Measurements from ENCODE around the gene FXYD5. TPM values are rescaled to one million over a fixed set of nuclear protein-coding genes. Genes with fewer than 3 reads are reported as not detected.

FXYD5 gene
- total and polyA plus RNA-seq, 2 donors (not counting 3 experiments of a cell fraction or from before 2014, with no cell fraction given): 223 to 290 TPM

GRCh38 chr19:35214766-35215422 lies 60.4 kb downstream of the FXYD5 start:
- FAIRE-seq: no peak
- no peak for DNase-seq (ENCODE audit: low read depth, low spot score)
- peaks cover 2 to 4% of the 10 kb centered on the region in 2 experiments for H3K27me3 ChIP-seq (ENCODE audit: control insufficient read depth in 2 of 2, insufficient read depth in 2 of 2, low read length in 2 of 2)
- no peak overlapping the region for H3K27ac ChIP-seq (ENCODE audit: insufficient read depth, low read depth, low read length)
- H3K9ac ChIP-seq (replicated peaks; ENCODE audit: extremely low read depth, insufficient read depth, low read length): no peak overlapping the region
- no peak overlapping the region for H3K4me2 ChIP-seq (ENCODE audit: insufficient read depth, low read length)
- H4K20me1 ChIP-seq (replicated peaks; ENCODE audit: control insufficient read depth, extremely low read depth, insufficient read depth, low read length): no peaks in the 10 kb centered on the region
- intact Hi-C loops (cut with micrococcal nuclease): loop anchor here (1.0 to 5.0 kb wide), 2 partner anchors 52 to 148 kb away; partner anchors contain the start of gene USF2
- CTCF ChIA-PET: interaction anchor here (1.5 kb wide), 1 partner anchor 148 kb away, joined by 3 read pairs; no protein-coding TSS in a partner anchor
- no peak overlapping the region for H2AFZ ChIP-seq (ENCODE audit: low read depth, low read length)
- H3K4me3 ChIP-seq (replicated peaks in 1 of 3; ENCODE audit: insufficient read depth in 1 of 3, low read depth in 1 of 3, low read length in 3 of 3): no peak overlapping the region
- no TSS peak for BruUV-seq (replicated peaks)
- H3K4me1 ChIP-seq (ENCODE audit: control insufficient read depth, extremely low read depth, insufficient read depth, low read length): peaks cover 16% of the 10 kb centered on the region
- H3K9me3 ChIP-seq (replicated peaks; ENCODE audit: control insufficient read depth, insufficient read depth, low read length): no peaks in the 10 kb centered on the region
- POLR2A ChIA-PET: no interaction called here
- no peak for TF ChIP-seq FOS (IDR thresholded peaks at IDR 0.05; ENCODE audit: borderline replicate concordance, insufficient read depth, low read length)
- TF ChIP-seq POLR2A (IDR thresholded peaks at IDR 0.05; ENCODE audit: low read depth, low read length): no peak
- TF ChIP-seq GATA2 (IDR thresholded peaks at IDR 0.05; ENCODE audit: insufficient read depth, insufficient read length, low read depth, low read length): no peak
- no peak for TF ChIP-seq JUN (IDR thresholded peaks at IDR 0.05; ENCODE audit: borderline replicate concordance, insufficient read depth, insufficient read length, low read depth)
- no peak for TF ChIP-seq MYC (IDR thresholded peaks at IDR 0.05; ENCODE audit: low read depth, low read length)
- TF ChIP-seq POLR2AphosphoS5 (IDR thresholded peaks at IDR 0.05; ENCODE audit: insufficient read depth, low read depth, low read length): no peak
- TF ChIP-seq MAX (IDR thresholded peaks at IDR 0.05; ENCODE audit: insufficient read depth, insufficient read length): no peak
- TF ChIP-seq CTCF (IDR thresholded peaks at IDR 0.05; ENCODE audit: extremely low read depth in 1 of 2, insufficient read depth in 1 of 2, low read depth in 1 of 2, low read length in 2 of 2): no peak
- TF ChIP-seq EZH2 (IDR thresholded peaks at IDR 0.05; ENCODE audit: borderline replicate concordance, low read depth, low read length, severe bottlenecking): no peak
- H3K9me1 ChIP-seq (replicated peaks; ENCODE audit: control insufficient read depth, extremely low read depth, insufficient read depth, low read length): no peaks in the 10 kb centered on the region
- no peaks in the 10 kb centered on the region for H3K36me3 ChIP-seq (ENCODE audit: control insufficient read depth in 2 of 2, extremely low read depth in 1 of 2, insufficient read depth in 2 of 2, low read length in 2 of 2)
- H3K79me2 ChIP-seq (ENCODE audit: control insufficient read depth, insufficient read depth, low read length): no peaks in the 10 kb centered on the region
- dilution Hi-C loops (cut with MboI; ENCODE audit: extremely low pct_ligation_motif_present, low sequenced_read_pairs): no loop called here

Data from endothelial cell of umbilical vein (primary cell).